ENCODE measurements around the gene MYADM. TPM values are rescaled to one million over a fixed set of nuclear protein-coding genes. Genes with fewer than 3 reads are reported as not detected.
A peak's percentile ranks its signal among the peaks of the same experiment; 100 is the strongest.

MYADM gene
- total RNA-seq, 2 experiments from 2014 or later, result 64.7 to 69.9 TPM

DNA sequence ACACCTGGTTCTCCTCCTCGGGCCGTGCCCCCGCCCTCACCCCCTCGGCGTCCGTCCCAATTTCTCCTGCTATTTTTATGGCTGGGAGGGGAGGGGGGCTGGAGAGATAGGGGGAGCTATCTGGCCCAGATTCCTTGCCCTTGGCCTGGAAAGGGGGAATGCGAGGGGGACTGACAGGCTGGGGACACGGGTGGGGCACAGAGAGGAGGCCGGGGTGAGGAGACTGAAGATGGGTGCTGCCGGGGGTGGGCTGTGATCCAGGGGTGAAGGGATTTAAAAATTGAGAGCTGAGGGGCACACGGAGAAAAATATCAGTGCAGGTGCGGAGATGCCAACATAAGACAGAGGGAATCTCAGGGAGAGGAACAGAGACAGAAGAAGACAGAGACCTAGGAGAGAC is 16.6 kb downstream of the MYADM start:
- peaks cover 14% of the 10 kb centered on the region for H3K27me3 Mint-ChIP-seq
- CTCF ChIA-PET, result interaction anchor here (1.3 kb wide), 1 partner anchor 24 kb away, joined by 3 read pairs; no protein-coding TSS in a partner anchor
- H3K9me3 Mint-ChIP-seq, result no peaks in the 10 kb centered on the region
- H3K36me3 Mint-ChIP-seq (ENCODE audit: low read depth), result no peaks in the 10 kb centered on the region
- H3K27ac Mint-ChIP-seq, result no peak overlapping the region
- H3K4me1 Mint-ChIP-seq (ENCODE audit: low read depth), result peaks cover 9% of the 10 kb centered on the region
- H3K4me3 Mint-ChIP-seq, result no peak overlapping the region
- no peak for DNase-seq
- intact Hi-C loops (cut with micrococcal nuclease), result no loop called here
- POLR2A ChIA-PET, result interaction anchor here (1.0 to 1.3 kb wide), 2 partner anchors 17 to 18 kb away, joined by 3 to 4 read pairs; partner anchors contain the start of gene MYADM
- TF ChIP-seq, protein P1, sequence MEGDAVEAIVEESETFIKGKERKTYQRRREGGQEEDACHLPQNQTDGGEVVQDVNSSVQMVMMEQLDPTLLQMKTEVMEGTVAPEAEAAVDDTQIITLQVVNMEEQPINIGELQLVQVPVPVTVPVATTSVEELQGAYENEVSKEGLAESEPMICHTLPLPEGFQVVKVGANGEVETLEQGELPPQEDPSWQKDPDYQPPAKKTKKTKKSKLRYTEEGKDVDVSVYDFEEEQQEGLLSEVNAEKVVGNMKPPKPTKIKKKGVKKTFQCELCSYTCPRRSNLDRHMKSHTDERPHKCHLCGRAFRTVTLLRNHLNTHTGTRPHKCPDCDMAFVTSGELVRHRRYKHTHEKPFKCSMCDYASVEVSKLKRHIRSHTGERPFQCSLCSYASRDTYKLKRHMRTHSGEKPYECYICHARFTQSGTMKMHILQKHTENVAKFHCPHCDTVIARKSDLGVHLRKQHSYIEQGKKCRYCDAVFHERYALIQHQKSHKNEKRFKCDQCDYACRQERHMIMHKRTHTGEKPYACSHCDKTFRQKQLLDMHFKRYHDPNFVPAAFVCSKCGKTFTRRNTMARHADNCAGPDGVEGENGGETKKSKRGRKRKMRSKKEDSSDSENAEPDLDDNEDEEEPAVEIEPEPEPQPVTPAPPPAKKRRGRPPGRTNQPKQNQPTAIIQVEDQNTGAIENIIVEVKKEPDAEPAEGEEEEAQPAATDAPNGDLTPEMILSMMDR (IDR thresholded peaks at IDR 0.05), result no peak
- no peak for ATAC-seq

DNA sequence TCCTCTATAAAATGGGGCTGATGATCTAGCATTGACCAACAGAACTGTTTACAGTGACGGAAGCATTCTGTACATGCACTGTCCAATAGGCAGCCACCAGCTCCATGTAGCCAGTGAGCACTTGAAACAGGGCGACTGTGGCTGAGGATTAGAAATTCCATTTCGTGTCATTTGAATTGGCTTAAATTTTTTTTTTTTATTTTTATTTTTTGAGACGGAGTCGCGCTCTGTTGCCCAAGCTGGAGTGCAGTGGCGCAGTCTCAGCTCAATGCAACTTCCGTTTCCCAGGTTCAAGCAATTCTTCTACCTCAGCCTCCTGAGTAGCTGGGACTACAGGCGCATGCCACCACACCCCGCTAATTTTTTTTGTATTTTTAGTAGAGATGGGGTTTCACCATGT is 17.4 kb downstream of the MYADM start:
- H3K4me3 Mint-ChIP-seq, result no peak overlapping the region
- intact Hi-C loops (cut with micrococcal nuclease), result no loop called here
- peaks cover 14% of the 10 kb centered on the region for H3K27me3 Mint-ChIP-seq
- ATAC-seq (no peak), DNase-seq (no peak)
- H3K4me1 Mint-ChIP-seq (ENCODE audit: low read depth), result peaks cover 11% of the 10 kb centered on the region
- TF ChIP-seq, protein P1 (IDR thresholded peaks at IDR 0.05), result no peak
- POLR2A ChIA-PET, result interaction anchor here (0.5 kb wide), 1 partner anchor 14 kb away, joined by 4 read pairs; no protein-coding TSS in a partner anchor
- H3K36me3 Mint-ChIP-seq (ENCODE audit: low read depth), result no peaks in the 10 kb centered on the region
- CTCF ChIA-PET, result interaction anchor here (1.3 kb wide), 1 partner anchor 23 kb away, joined by 3 read pairs; no protein-coding TSS in a partner anchor
- no peaks in the 10 kb centered on the region for H3K9me3 Mint-ChIP-seq
- H3K27ac Mint-ChIP-seq, result no peak overlapping the region

DNA sequence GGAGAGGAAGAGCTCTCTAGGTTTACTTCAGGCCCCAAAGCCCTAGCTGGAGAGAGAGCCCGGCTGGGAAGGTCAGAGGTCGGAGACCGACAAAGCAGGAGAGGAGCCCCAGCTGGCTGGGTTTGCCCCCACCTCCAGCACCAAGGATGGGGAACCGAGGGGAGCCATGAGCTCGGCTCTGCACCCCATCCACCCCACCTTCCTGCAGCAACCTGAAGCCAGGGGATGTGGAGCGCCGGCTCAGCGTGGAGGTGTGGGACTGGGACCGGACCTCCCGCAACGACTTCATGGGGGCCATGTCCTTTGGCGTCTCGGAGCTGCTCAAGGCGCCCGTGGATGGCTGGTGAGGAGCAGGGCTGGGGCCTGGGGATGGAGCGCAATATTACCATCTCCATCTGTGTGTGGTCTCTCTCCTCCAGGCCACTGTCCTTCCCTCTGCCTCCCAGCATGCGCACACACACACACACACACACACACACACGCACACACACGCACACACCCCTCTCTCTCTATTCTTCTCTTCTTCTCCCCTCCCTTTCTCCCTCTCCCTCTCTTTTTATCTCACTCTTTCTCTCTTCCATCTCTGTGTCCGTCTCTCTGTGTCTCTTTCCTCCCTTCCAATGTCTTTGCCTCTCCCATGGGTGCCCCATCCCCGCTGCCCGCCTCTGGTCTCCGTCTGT is 24.8 kb downstream of the MYADM start:
- no peak overlapping the region for H3K4me3 Mint-ChIP-seq
- POLR2A ChIA-PET, result no interaction called here
- H3K4me1 Mint-ChIP-seq (ENCODE audit: low read depth), result peaks cover 3% of the 10 kb centered on the region
- no peak for DNase-seq
- TF ChIP-seq, protein P1 (IDR thresholded peaks at IDR 0.05), result no peak
- intact Hi-C loops (cut with micrococcal nuclease), result no loop called here
- CTCF ChIA-PET, result interaction anchor here (1.0 kb wide), 1 partner anchor 20 kb away, joined by 3 read pairs; no protein-coding TSS in a partner anchor
- H3K27me3 Mint-ChIP-seq, result peaks cover 19% of the 10 kb centered on the region
- no peak for ATAC-seq
- no peak overlapping the region for H3K27ac Mint-ChIP-seq
- H3K9me3 Mint-ChIP-seq, result no peaks in the 10 kb centered on the region
- no peaks in the 10 kb centered on the region for H3K36me3 Mint-ChIP-seq (ENCODE audit: low read depth)

DNA sequence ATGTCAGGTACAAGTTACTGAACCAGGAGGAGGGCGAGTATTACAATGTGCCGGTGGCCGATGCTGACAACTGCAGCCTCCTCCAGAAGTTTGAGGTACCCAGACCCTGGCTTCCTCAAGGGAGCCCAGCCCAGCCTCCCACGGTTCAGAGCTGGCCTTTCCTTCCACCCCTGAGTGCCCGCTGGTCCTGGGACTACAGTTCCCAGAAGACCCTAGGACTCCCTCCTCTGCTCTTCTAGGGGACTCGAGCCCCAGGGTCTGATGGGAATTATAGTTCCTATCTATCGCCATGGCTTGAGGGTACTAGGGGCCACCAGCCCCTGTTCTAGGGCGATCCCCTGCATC is 25.3 kb downstream of the MYADM start:
- ChIA-PET POLR2A (no interaction called here), CTCF (no interaction called here)
- Mint-ChIP-seq H3K4me3 (no peak overlapping the region), H3K36me3 (ENCODE audit: low read depth) (no peaks in the 10 kb centered on the region), H3K27ac (no peak overlapping the region), H3K27me3 (peaks cover 22% of the 10 kb centered on the region), H3K4me1 (ENCODE audit: low read depth) (peaks cover 3% of the 10 kb centered on the region), H3K9me3 (no peaks in the 10 kb centered on the region)
- intact Hi-C loops (cut with micrococcal nuclease), result no loop called here
- TF ChIP-seq, protein P1 (IDR thresholded peaks at IDR 0.05), result no peak
- peak; percentile 28 for ATAC-seq
- DNase-seq, result no peak

DNA sequence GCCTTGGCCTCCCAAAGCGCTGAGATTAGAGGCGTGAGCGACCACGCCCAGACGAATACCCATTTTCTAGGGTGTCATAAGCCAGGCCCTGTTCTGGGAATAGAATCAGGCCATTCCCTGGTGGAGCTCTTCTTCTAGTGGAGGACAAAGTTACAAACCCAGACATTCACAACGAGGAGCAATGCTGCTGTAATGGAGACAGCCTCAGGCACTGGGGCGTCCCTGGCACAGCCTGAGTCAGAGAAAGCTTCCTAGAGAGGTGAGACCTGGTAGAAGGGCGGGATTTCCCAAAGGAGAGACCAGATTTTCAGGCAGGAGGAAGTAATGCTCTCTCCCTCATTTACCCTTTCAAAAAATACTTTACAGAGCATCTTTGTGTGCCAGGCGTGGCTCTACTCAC is 27.0 kb downstream of the MYADM start:
- Mint-ChIP-seq H3K27me3 (peaks cover 32% of the 10 kb centered on the region), H3K9me3 (no peaks in the 10 kb centered on the region), H3K4me1 (ENCODE audit: low read depth) (peaks cover 3% of the 10 kb centered on the region), H3K4me3 (no peak overlapping the region), H3K36me3 (ENCODE audit: low read depth) (no peaks in the 10 kb centered on the region), H3K27ac (no peak overlapping the region)
- intact Hi-C loops (cut with micrococcal nuclease), result no loop called here
- TF ChIP-seq, protein P1 (IDR thresholded peaks at IDR 0.05), result no peak
- ChIA-PET CTCF (no interaction called here), POLR2A (no interaction called here)
- no peak for DNase-seq
- no peak for ATAC-seq
